Naive thymus-derived CD8-positive, alpha-beta T cell (primary cell): ENCODE measurements around the gene UBTD2. TPM values are rescaled to one million over a fixed set of nuclear protein-coding genes. Genes with fewer than 3 reads are reported as not detected.
A peak's percentile ranks its signal among the peaks of the same experiment; 100 is the strongest.

ENCODE experiments used
- ATAC-seq, 2 donors: fragments of 150-1000 bp; cut with Tn5 transposase in 1 of 2; sonication (Bioruptor Pico), chemical (Tn5 transposase) in 1 of 2; 1 replicate in 1 of 2; 2 replicates in 1 of 2; pipeline ENCODE4 v1.10.0; 2021; ENCODE audit warnings: mild to moderate bottlenecking in 2 of 2, moderate library complexity in 2 of 2
- POLR2A ChIA-PET: fragments of 350-600 bp; sonication (Branson Sonifier 250); formaldehyde crosslinking; loops from one replicate; lab custom pipeline; 2021; ENCODE audit warnings: antibody characterized with exemption; lab: Charles Lee
- DNase-seq, 10 donors: peaks; one replicate each; pipeline versions ENCODE4 v3.0.0 to v3.0.0-alpha.2; 2020 to 2022
- H3K27ac Mint-ChIP-seq, 10 donors: one replicate each; pipeline ENCODE4 v1.8.0; 2020 to 2022; ENCODE audit warnings: mild to moderate bottlenecking in 10 of 10, mixed read lengths in 10 of 10, moderate library complexity in 4 of 10, inconsistent platforms in 1 of 10
- H3K27me3 Mint-ChIP-seq, 5 donors: one replicate each; pipeline ENCODE4 v1.8.0; 2021 to 2022; ENCODE audit warnings: mixed read lengths in 5 of 5
- H3K36me3 Mint-ChIP-seq, 3 donors: one replicate each; pipeline ENCODE4 v1.8.0; 2020 to 2022; ENCODE audit warnings: mixed read lengths in 3 of 3, mild to moderate bottlenecking in 2 of 3, inconsistent platforms in 1 of 3
- H3K4me1 Mint-ChIP-seq, 4 donors: one replicate each; pipeline ENCODE4 v1.8.0; 2021 to 2022; ENCODE audit warnings: mixed read lengths in 4 of 4
- H3K4me3 Mint-ChIP-seq, 10 donors: one replicate each; pipeline ENCODE4 v1.8.0; 2020 to 2022; ENCODE audit warnings: mild to moderate bottlenecking in 10 of 10, mixed read lengths in 10 of 10, moderate library complexity in 6 of 10, inconsistent platforms in 1 of 10
- H3K9me3 Mint-ChIP-seq, 9 donors: one replicate each; pipeline ENCODE4 v1.8.0; 2020 to 2022; ENCODE audit warnings: mixed read lengths in 9 of 9, mild to moderate bottlenecking in 3 of 9, inconsistent platforms in 1 of 9, moderate library complexity in 1 of 9
- polyA plus RNA-seq, 3 donors: library from polyadenylated mRNA; unstranded; fragments of 300-500 nt; fragmentation: Illumina TruSeq; gene quantifications; one replicate each; pipeline ENCODE4 v1.2.3, GENCODE V29; 2021
- total RNA-seq, 8 experiments: library from RNA in 2 of 8; stranded (reverse) in 2 of 8; gene quantifications; one replicate each; pipeline ENCODE4 v1.2.3 and lab custom pipeline; 2021 to 2026

Gene UBTD2
- total and polyA plus RNA-seq, 5 experiments from 2014 or later = 1.2 to 6.1 (median 4.3) TPM

- POLR2A ChIA-PET = interaction anchor here (0.5 to 12.5 kb wide), 10 partner anchors 10 to 179 kb away, joined by 3 to 721 read pairs (median 10); partner anchors contain the start of gene FBXW11
- ATAC-seq (peak; percentile 3 to 4), DNase-seq (peak in 8 of 10 donors; percentile 18 to 65 (median 49))
- Mint-ChIP-seq H3K27me3 (no peaks in the 10 kb centered on the region), H3K36me3 (peaks cover 2 to 21% (median 5%) of the 10 kb centered on the region in 3 donors), H3K27ac (peak overlapping the region; percentile 95 to 100 (median 98)), H3K4me3 (peak overlapping the region; percentile 97 to 100 (median 99)), H3K9me3 (no peaks in the 10 kb centered on the region), H3K4me1 (peaks cover 23 to 66% (median 58%) of the 10 kb centered on the region in 4 donors)
Observed at GRCh38 chr5:172185096-172185461, 98.5 kb downstream of the UBTD2 start.

- DNase-seq (no peak), ATAC-seq (no peak)
- POLR2A ChIA-PET = interaction anchor here (6.5 to 12.5 kb wide), 3 partner anchors 9 to 117 kb away, joined by 43 to 721 read pairs (median 359); no protein-coding TSS in a partner anchor
- Mint-ChIP-seq H3K36me3 (peaks cover 2 to 21% (median 5%) of the 10 kb centered on the region in 3 donors), H3K9me3 (no peaks in the 10 kb centered on the region), H3K27ac (peak overlapping the region; percentile 95 to 100 (median 98)), H3K27me3 (no peaks in the 10 kb centered on the region), H3K4me3 (peak overlapping the region; percentile 97 to 100 (median 99)), H3K4me1 (peaks cover 30 to 78% (median 70%) of the 10 kb centered on the region in 4 donors)
Observed at GRCh38 chr5:172183881-172184280, 99.7 kb downstream of the UBTD2 start.

GRCh38 chr5:172182291-172182690, 101.3 kb downstream of the UBTD2 start:
- H3K4me3 Mint-ChIP-seq = peak overlapping the region in 9 of 10 donors; percentile 38 to 100 (median 49)
- H3K27me3 Mint-ChIP-seq = no peaks in the 10 kb centered on the region
- peaks cover 3 to 25% (median 5%) of the 10 kb centered on the region in 3 donors for H3K36me3 Mint-ChIP-seq
- H3K27ac Mint-ChIP-seq = peak overlapping the region in 9 of 10 donors; percentile 95 to 100 (median 98)
- POLR2A ChIA-PET = interaction anchor here (0.6 to 12.5 kb wide), 9 partner anchors 7 to 1884 kb away, joined by 3 to 721 read pairs (median 4); partner anchors contain the start of gene LCP2
- no peak for DNase-seq
- H3K9me3 Mint-ChIP-seq = no peaks in the 10 kb centered on the region
- peaks cover 39 to 94% (median 85%) of the 10 kb centered on the region in 4 donors for H3K4me1 Mint-ChIP-seq
- ATAC-seq = no peak

GRCh38 chr5:172180936-172181335, 102.6 kb downstream of the UBTD2 start:
- Mint-ChIP-seq H3K27me3 (no peaks in the 10 kb centered on the region), H3K4me1 (peaks cover 43 to 98% (median 92%) of the 10 kb centered on the region in 4 donors), H3K27ac (peak overlapping the region; percentile 96 to 100 (median 99)), H3K4me3 (peak overlapping the region; percentile 34 to 100 (median 90)), H3K9me3 (no peaks in the 10 kb centered on the region), H3K36me3 (peaks cover 0 to 27% (median 8%) of the 10 kb centered on the region in 3 donors)
- ATAC-seq = peak; percentile 16 to 59
- POLR2A ChIA-PET = interaction anchor here (0.5 to 12.5 kb wide), 5 partner anchors 13 to 291 kb away, joined by 3 to 359 read pairs (median 6); no protein-coding TSS in a partner anchor
- peak in 8 of 10 donors; percentile 58 to 83 (median 70) for DNase-seq

GRCh38 chr5:172178991-172179989, 104.3 kb downstream of the UBTD2 start:
- peaks cover 0 to 24% (median 9%) of the 10 kb centered on the region in 3 donors for H3K36me3 Mint-ChIP-seq
- no peaks in the 10 kb centered on the region for H3K9me3 Mint-ChIP-seq
- DNase-seq = peak; percentile 28 to 74 (median 62)
- peak overlapping the region; percentile 78 to 100 (median 93) for H3K4me3 Mint-ChIP-seq
- H3K4me1 Mint-ChIP-seq = peaks cover 47 to 99% (median 90%) of the 10 kb centered on the region in 4 donors
- H3K27me3 Mint-ChIP-seq = no peaks in the 10 kb centered on the region
- H3K27ac Mint-ChIP-seq = peak overlapping the region; percentile 96 to 100 (median 99)
- peak; percentile 20 to 42 for ATAC-seq
- POLR2A ChIA-PET = interaction anchor here (0.6 to 12.5 kb wide), 10 partner anchors 7 to 172 kb away, joined by 3 to 721 read pairs (median 6); partner anchors contain the start of gene STK10

- no peaks in the 10 kb centered on the region for H3K27me3 Mint-ChIP-seq
- POLR2A ChIA-PET = interaction anchor here (0.9 to 12.5 kb wide), 8 partner anchors 8 to 171 kb away, joined by 3 to 721 read pairs (median 6); partner anchors contain the start of gene STK10
- peaks cover 51 to 99% (median 90%) of the 10 kb centered on the region in 4 donors for H3K4me1 Mint-ChIP-seq
- ATAC-seq (peak in 1 of 2 donors; percentile 1), DNase-seq (peak in 4 of 10 donors; percentile 22 to 46 (median 34))
- peak overlapping the region; percentile 78 to 100 (median 93) for H3K4me3 Mint-ChIP-seq
- peak overlapping the region; percentile 96 to 100 (median 99) for H3K27ac Mint-ChIP-seq
- no peaks in the 10 kb centered on the region for H3K9me3 Mint-ChIP-seq
- H3K36me3 Mint-ChIP-seq = peaks cover 0 to 27% (median 9%) of the 10 kb centered on the region in 3 donors
Observed at GRCh38 chr5:172178301-172178987, 105.1 kb downstream of the UBTD2 start.

GRCh38 chr5:172177176-172177575, 106.4 kb downstream of the UBTD2 start:
- peak overlapping the region; percentile 16 to 100 (median 93) for H3K4me3 Mint-ChIP-seq
- H3K36me3 Mint-ChIP-seq = peaks cover 0 to 23% (median 9%) of the 10 kb centered on the region in 3 donors
- ATAC-seq (no peak), DNase-seq (no peak)
- H3K27ac Mint-ChIP-seq = peak overlapping the region; percentile 96 to 100 (median 99)
- no peaks in the 10 kb centered on the region for H3K27me3 Mint-ChIP-seq
- peaks cover 53 to 99% (median 91%) of the 10 kb centered on the region in 4 donors for H3K4me1 Mint-ChIP-seq
- no peaks in the 10 kb centered on the region for H3K9me3 Mint-ChIP-seq
- POLR2A ChIA-PET = interaction anchor here (0.6 to 10.5 kb wide), 7 partner anchors 9 to 1878 kb away, joined by 3 to 721 read pairs (median 55); partner anchors contain the start of genes FBXW11 and STK10

GRCh38 chr5:172175263-172175719, 108.3 kb downstream of the UBTD2 start:
- Mint-ChIP-seq H3K9me3 (no peaks in the 10 kb centered on the region), H3K27ac (peak overlapping the region; percentile 96 to 100 (median 99)), H3K36me3 (peaks cover 2 to 25% (median 9%) of the 10 kb centered on the region in 3 donors), H3K27me3 (no peaks in the 10 kb centered on the region), H3K4me1 (peaks cover 54 to 99% (median 95%) of the 10 kb centered on the region in 4 donors), H3K4me3 (peak overlapping the region; percentile 86 to 100 (median 93))
- peak; percentile 71 to 76 for ATAC-seq
- POLR2A ChIA-PET = interaction anchor here (0.6 to 10.5 kb wide), 19 partner anchors 11 to 882 kb away, joined by 3 to 721 read pairs (median 5); partner anchors contain the start of genes FBXW11 and STK10
- DNase-seq = peak; percentile 74 to 96 (median 86)

- ATAC-seq = peak; percentile 2 to 3
Observed at GRCh38 chr5:172173564-172174153, 109.9 kb downstream of the UBTD2 start.

GRCh38 chr5:172172912-172173563, 110.5 kb downstream of the UBTD2 start:
- Mint-ChIP-seq H3K27me3 (no peaks in the 10 kb centered on the region), H3K9me3 (no peaks in the 10 kb centered on the region), H3K36me3 (peaks cover 4 to 40% (median 8%) of the 10 kb centered on the region in 3 donors), H3K27ac (peak overlapping the region; percentile 96 to 100 (median 99)), H3K4me3 (peak overlapping the region; percentile 86 to 100 (median 93)), H3K4me1 (peaks cover 55 to 99% (median 95%) of the 10 kb centered on the region in 4 donors)
- DNase-seq (peak in 1 of 10 donors; percentile 9), ATAC-seq (no peak)
- POLR2A ChIA-PET = interaction anchor here (1.1 to 10.5 kb wide), 14 partner anchors 11 to 786 kb away, joined by 3 to 721 read pairs (median 16); partner anchors contain the start of genes FBXW11 and STK10

More at GRCh38 chr5:172173564-172174153, 109.9 kb downstream of the UBTD2 start:
- Mint-ChIP-seq H3K36me3 (peaks cover 4 to 39% (median 11%) of the 10 kb centered on the region in 3 donors), H3K9me3 (no peaks in the 10 kb centered on the region), H3K4me3 (peak overlapping the region; percentile 86 to 100 (median 93)), H3K27me3 (no peaks in the 10 kb centered on the region), H3K27ac (peak overlapping the region; percentile 96 to 100 (median 99)), H3K4me1 (peaks cover 58 to 99% (median 95%) of the 10 kb centered on the region in 4 donors)
- DNase-seq = peak; percentile 22 to 72 (median 50)
- POLR2A ChIA-PET = interaction anchor here (1.0 to 10.5 kb wide), 14 partner anchors 11 to 787 kb away, joined by 3 to 721 read pairs (median 16); partner anchors contain the start of genes FBXW11 and STK10
